ENCODE results near the gene UBE2H.
"Not testable (repeated sequence)": the region's sequence is repeated elsewhere in the genome, so short reads cannot be mapped to it uniquely, and the experiment has no call there.

Gene UBE2H

GRCh38 chr7:129870668-129871067 is 82.1 kb downstream of the UBE2H start:
- no peak for DNase-seq

GRCh38 chr7:129866251-129866650 is 86.5 kb downstream of the UBE2H start:
- no peak for DNase-seq

- DNase-seq, result no peak
Observed at GRCh38 chr7:129865925-129866201, 86.9 kb downstream of the UBE2H start.

GRCh38 chr7:129865093-129865924 is 87.5 kb downstream of the UBE2H start:
- no peak for DNase-seq

GRCh38 chr7:129864676-129865075 is 88.1 kb downstream of the UBE2H start:
- not testable (repeated sequence) for DNase-seq

- no peak for DNase-seq
Observed at GRCh38 chr7:129864042-129864441, 88.7 kb downstream of the UBE2H start.

GRCh38 chr7:129862682-129863081 is 90.1 kb downstream of the UBE2H start:
- no peak for DNase-seq

- not testable (repeated sequence) for DNase-seq
Observed at GRCh38 chr7:129860784-129861183, 92.0 kb downstream of the UBE2H start.

GRCh38 chr7:129859183-129859582 is 93.6 kb downstream of the UBE2H start:
- no peak for DNase-seq

- DNase-seq, result no peak
Observed at GRCh38 chr7:129858490-129858889, 94.3 kb downstream of the UBE2H start.

GRCh38 chr7:129857313-129857712 is 95.4 kb downstream of the UBE2H start:
- no peak for DNase-seq

- no peak for DNase-seq
Observed at GRCh38 chr7:129855935-129856717, 96.6 kb downstream of the UBE2H start.

GRCh38 chr7:129855234-129855673 is 97.5 kb downstream of the UBE2H start:
- DNase-seq, result no peak

- DNase-seq, result no peak
Observed at GRCh38 chr7:129854401-129854800, 98.4 kb downstream of the UBE2H start.

- no peak for DNase-seq
Observed at GRCh38 chr7:129853661-129854268, 99.0 kb downstream of the UBE2H start.

- no peak for DNase-seq
Observed at GRCh38 chr7:129851809-129852208, 101.0 kb downstream of the UBE2H start.

- DNase-seq, result no peak
Observed at GRCh38 chr7:129851174-129851573, 101.6 kb downstream of the UBE2H start.

GRCh38 chr7:129848436-129848835 is 104.3 kb downstream of the UBE2H start:
- no peak for DNase-seq

- DNase-seq, result no peak
Observed at GRCh38 chr7:129845972-129846327, 106.8 kb downstream of the UBE2H start.

- DNase-seq, result no peak
Observed at GRCh38 chr7:129845178-129845971, 107.4 kb downstream of the UBE2H start.

GRCh38 chr7:129843978-129844840 is 108.6 kb downstream of the UBE2H start:
- DNase-seq, result no peak

GRCh38 chr7:129843365-129843898 is 109.3 kb downstream of the UBE2H start:
- no peak for DNase-seq
